Hypothalamus (tissue), 51 donors: Measurements from ENCODE around the gene DISC1.
"Not testable (repeated sequence)": the region's sequence is repeated elsewhere in the genome, so short reads cannot be mapped to it uniquely, and the experiment has no call there.

Experiments used
- DNase-seq, 51 donors: peaks; one replicate each; lab custom pipeline; 2025; lab: John Stamatoyannopoulos, UW

The DISC1 gene

GRCh38 chr1:231940701-231941100 is 314.1 kb downstream of the DISC1 start:
- DNase-seq = no peak

- no peak for DNase-seq
These were observed 316.5 kb downstream of the DISC1 start for GRCh38 chr1:231943084-231943483.

GRCh38 chr1:231948102-231948501 is 321.5 kb downstream of the DISC1 start:
- DNase-seq = not testable (repeated sequence)

GRCh38 chr1:231949277-231950091 is 322.9 kb downstream of the DISC1 start:
- peak in 20 of 51 donors; percentile 6 to 66 (median 32) for DNase-seq

- DNase-seq = no peak
These were observed 323.9 kb downstream of the DISC1 start for GRCh38 chr1:231950331-231951128.

GRCh38 chr1:231951374-231951773 is 324.8 kb downstream of the DISC1 start:
- no peak for DNase-seq

- DNase-seq = no peak
These were observed 325.6 kb downstream of the DISC1 start for GRCh38 chr1:231952154-231952553.

GRCh38 chr1:231953660-231954059 is 327.1 kb downstream of the DISC1 start:
- DNase-seq = no peak

DNA sequence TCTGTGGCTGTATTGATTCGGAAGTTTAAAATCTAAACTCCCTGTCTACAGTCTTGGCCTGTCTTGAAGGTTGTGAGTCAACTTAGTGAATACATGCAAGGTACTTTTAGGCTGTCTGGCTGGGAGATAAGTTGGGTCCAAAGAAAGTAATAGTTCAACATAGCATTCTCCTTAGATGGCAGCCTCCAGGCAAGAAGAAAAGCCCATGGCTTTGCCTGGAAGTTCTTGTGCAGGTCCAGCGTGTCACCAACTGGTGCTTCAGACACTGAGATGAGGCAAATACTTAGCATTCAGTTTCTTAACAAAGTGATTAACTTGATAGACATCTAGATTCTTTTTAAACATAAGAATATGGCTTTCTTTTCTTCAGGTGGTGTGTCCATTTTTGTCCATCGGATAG is 328.2 kb downstream of the DISC1 start:
- no peak for DNase-seq

- no peak for DNase-seq
These were observed 330.8 kb downstream of the DISC1 start for GRCh38 chr1:231957359-231957758.

DNA sequence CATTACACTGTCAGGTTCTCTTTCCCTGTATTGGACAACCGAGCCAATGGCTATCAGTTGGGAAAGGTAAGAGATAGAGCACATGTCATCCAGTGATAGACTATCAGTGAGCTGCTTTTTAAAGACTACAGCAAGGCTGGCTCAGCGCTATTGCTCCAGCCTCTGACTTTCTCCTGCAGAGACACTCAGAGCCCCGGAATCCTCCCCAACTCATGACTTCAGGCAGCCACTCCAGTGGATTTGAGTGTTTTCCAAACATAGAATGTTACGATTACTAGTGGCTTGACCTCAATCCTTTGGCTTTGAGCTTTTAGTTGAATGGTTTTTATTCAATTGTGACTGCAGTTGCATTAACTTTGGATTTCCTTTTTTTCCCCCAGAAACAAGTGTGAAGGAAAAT is 331.9 kb downstream of the DISC1 start:
- no peak for DNase-seq

DNA sequence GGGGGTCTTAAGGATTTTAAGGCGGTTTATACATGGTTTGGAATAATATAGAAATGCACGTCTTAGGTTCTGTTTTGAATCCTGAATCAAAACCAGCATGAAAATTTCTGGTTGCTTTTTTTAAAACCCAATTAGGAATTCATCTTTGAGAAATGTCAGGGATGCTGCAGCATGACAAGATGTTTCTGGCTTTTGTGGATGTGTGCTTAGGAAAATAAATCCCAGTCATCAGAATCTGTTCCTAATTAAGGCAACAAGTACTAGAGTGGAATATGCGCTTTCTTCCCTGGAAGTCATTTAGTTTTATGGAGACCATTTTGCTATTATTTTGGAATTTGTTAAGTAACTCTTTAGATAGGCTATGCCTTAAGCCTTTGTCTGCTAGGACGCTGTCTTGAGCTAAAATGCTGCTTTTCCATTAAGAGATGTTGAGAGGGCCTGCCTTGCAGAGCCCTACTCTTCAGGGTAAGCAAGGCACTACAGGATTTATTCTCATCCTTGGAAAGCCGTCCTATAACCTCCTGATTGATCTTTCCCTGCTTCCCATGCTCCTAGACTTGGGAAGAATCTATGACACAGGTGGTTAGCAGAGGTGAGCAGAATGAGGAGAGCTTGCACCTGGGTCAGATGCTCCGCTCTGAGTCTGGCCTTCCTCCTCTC is 332.8 kb downstream of the DISC1 start:
- no peak for DNase-seq

GRCh38 chr1:231961801-231962200 is 335.2 kb downstream of the DISC1 start:
- not testable (repeated sequence) for DNase-seq

DNA sequence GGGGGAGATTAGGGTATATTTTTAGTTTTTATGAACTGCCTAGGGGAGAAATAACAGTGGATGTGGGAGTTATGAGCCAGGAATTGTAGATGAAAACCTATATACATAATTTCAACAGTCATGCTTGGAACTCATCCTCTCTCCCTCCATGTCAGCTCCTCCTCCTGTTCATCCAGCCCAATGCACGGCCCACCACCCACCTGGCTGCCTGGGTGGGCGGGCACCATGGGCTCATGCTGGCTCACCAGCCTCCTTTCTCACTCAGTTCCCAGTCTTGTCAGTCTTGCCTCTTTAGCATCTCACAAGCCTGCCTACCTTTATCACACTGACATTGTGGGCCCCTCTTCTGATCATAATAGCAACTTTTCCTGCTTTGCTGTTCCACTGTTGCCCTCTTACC is 336.0 kb downstream of the DISC1 start:
- DNase-seq = no peak

GRCh38 chr1:231964241-231964640 is 337.7 kb downstream of the DISC1 start:
- DNase-seq = no peak

DNA sequence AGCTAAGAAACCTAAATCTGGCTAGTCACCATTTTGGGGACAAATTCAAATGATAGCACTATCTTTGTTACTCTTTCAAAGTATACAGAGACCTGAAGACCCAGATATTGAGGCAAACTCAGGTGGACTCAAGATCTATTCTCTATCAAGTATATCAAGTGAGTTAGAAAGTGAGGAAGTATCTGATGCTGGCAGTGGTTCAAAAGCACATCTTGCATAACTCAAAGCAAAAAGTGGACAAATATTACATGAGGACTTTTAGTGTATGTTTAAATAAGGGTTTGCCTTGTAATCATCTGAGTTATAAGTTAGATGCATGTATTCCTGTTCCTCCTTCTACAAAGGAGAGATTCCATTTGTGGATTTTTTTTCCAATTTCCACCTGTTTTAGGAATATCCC is 338.4 kb downstream of the DISC1 start:
- DNase-seq = no peak

- no peak for DNase-seq
These were observed 339.0 kb downstream of the DISC1 start for GRCh38 chr1:231965615-231966014.

DNA sequence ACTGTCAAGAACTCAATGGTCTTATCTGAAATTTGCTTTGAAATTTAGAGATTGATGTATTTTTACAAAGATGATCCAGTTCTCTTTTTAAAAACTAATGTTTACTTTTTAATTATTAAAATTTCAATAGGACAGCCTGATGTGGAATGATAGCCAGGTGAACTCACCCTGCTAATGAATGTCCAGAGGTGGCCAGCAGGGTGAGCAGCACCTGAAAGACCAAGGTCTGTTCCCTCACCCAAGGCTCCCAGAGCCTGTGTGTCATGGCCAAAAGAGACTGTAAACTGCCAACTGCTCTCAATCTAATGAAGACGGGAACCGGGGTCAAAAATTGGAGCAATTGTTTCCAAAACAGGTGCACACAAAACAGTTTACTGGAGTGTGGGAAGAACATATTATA is 340.4 kb downstream of the DISC1 start:
- DNase-seq = no peak

DNA sequence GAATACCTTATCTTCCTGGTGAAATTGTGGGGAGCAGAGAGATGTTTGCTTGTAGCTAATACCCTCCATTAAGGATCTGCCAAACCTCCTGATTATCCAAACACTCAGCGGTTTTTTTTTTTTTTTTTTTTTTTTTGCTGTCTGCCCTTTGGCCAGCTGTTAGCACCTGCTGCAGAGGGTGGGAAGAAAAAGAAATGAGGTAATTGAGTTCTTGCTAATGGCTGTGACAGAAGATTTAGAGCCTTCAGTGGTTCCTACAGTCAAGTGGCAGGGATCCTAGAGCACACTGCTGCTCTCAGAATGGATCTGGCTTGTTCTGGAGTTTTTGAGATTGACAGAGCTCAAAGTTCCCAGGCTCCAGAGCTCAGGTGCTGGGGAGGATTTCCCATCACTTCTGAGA is 342.5 kb downstream of the DISC1 start:
- no peak for DNase-seq

- not testable (repeated sequence) for DNase-seq
These were observed 343.2 kb downstream of the DISC1 start for GRCh38 chr1:231969761-231970160.

DNA sequence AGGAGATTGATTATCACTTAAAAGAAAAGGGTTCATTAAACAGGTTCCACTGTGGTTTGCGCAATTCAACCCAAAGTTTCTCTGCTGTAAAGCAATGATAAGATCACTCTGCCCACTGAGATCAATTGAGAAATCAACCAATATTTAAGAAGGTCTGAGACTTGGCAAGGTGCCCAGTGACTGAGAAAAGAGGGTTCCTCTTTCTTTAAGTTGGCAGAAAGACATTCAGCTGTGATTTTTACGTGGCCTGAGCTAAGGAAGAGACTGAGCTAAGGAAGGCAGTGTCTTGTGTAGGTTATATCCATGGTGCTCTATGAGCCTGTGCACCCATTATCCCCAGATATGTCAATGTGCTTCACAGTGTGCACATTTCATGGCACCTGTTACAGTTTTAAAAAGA is 344.1 kb downstream of the DISC1 start:
- DNase-seq = no peak
